ENCODE data around the gene TNFAIP3. TPM values are rescaled to one million over a fixed set of nuclear protein-coding genes. Genes with fewer than 3 reads are reported as not detected.
"Not testable (repeated sequence)": the region's sequence is repeated elsewhere in the genome, so short reads cannot be mapped to it uniquely, and the experiment has no call there.

The TNFAIP3 gene
- total RNA-seq, 3 donors from 2014 or later: 49.3 to 65.2 (median 55.8) TPM

- ATAC-seq (no peak), DNase-seq (no peak)
- peaks cover 17% of the 10 kb centered on the region for H3K36me3 ChIP-seq (ENCODE audit: low read depth)
- no peaks in the 10 kb centered on the region for H3K9me3 ChIP-seq
- H3K4me3 ChIP-seq: no peak overlapping the region
- intact Hi-C loops (cut with DNase I, micrococcal nuclease): no loop called here
- no peak for TF ChIP-seq CTCF (IDR thresholded peaks at IDR 0.05)
- no peaks in the 10 kb centered on the region for H3K4me1 ChIP-seq (ENCODE audit: low read depth)
Observed at GRCh38 chr6:137882225-137882961, 15.3 kb downstream of the TNFAIP3 start.

- Histone ChIP-seq H3K36me3 (ENCODE audit: low read depth) (peaks cover 17% of the 10 kb centered on the region), H3K4me3 (no peak overlapping the region), H3K9me3 (no peaks in the 10 kb centered on the region), H3K4me1 (ENCODE audit: low read depth) (no peaks in the 10 kb centered on the region)
- DNase-seq (no peak), ATAC-seq (peak; percentile 38)
- intact Hi-C loops (cut with DNase I, micrococcal nuclease): no loop called here
- no peak for TF ChIP-seq CTCF (IDR thresholded peaks at IDR 0.05)
Observed at GRCh38 chr6:137883400-137884148, 16.5 kb downstream of the TNFAIP3 start.

- TF ChIP-seq CTCF (IDR thresholded peaks at IDR 0.05): no peak
- no peaks in the 10 kb centered on the region for H3K9me3 ChIP-seq
- peaks cover 10% of the 10 kb centered on the region for H3K36me3 ChIP-seq (ENCODE audit: low read depth)
- ATAC-seq: no peak
- H3K4me3 ChIP-seq: no peak overlapping the region
- DNase-seq: no peak
- H3K4me1 ChIP-seq (ENCODE audit: low read depth): no peaks in the 10 kb centered on the region
- intact Hi-C loops (cut with DNase I, micrococcal nuclease): no loop called here
Observed at GRCh38 chr6:137884149-137884909, 17.3 kb downstream of the TNFAIP3 start.

DNA sequence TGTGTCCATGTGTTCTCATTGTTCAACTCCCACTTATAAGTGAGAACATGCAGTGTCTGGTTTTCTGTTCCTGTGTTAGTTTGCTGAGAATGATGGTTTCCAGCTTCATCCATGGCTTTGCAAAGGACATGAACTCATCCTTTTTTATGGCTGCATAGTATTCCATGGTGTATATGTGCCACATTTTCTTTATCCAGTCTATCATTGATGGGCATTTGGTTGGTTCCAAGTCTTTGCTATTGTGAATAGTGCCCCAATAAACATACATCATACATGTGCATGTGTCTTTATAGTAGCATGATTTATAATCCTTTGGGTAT lies 17.8 kb downstream of the TNFAIP3 start:
- H3K9me3 ChIP-seq; H3K36me3 ChIP-seq (ENCODE audit: low read depth); DNase-seq; intact Hi-C loops (cut with DNase I, micrococcal nuclease); ATAC-seq; H3K4me1 ChIP-seq (ENCODE audit: low read depth); H3K4me3 ChIP-seq: not testable (repeated sequence)

GRCh38 chr6:137886226-137886625 lies 19.2 kb downstream of the TNFAIP3 start:
- H3K4me1 ChIP-seq (ENCODE audit: low read depth); ATAC-seq; intact Hi-C loops (cut with DNase I, micrococcal nuclease); H3K9me3 ChIP-seq; DNase-seq; H3K4me3 ChIP-seq; H3K36me3 ChIP-seq (ENCODE audit: low read depth): not testable (repeated sequence)

DNA sequence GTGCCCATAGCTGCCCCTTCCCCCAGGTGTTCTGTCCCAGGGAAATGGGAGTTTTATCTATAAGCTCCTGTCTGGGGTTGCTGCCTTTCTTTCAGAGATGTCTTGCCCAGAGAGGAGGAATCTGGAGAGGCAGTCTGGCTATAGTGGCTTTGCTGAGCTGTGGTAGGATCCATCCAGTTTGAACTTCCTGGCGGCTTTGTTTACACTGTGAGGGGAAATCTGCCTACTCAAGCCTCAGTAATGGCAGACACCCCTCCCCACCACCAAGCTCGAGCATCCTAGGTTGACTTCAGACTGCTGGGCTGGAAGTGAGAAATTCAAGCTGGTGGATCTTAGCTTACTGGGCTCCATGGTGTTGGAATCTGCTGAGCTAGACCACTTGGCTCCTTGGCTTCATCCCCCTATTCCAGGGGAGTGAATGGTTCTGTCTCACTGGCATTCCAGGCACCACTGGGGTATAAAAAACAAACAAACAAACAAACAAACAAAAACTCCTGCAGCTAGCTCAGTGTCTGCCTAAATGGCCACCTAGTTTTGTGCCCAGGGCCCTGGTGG lies 24.0 kb downstream of the TNFAIP3 start:
- no peak for TF ChIP-seq CTCF (IDR thresholded peaks at IDR 0.05)
- intact Hi-C loops (cut with DNase I, micrococcal nuclease): no loop called here

More for the DNA sequence above, 24.0 kb downstream of the TNFAIP3 start:
- DNase-seq: no peak
- no peak for ATAC-seq
- Histone ChIP-seq H3K36me3 (ENCODE audit: low read depth) (no peaks in the 10 kb centered on the region), H3K9me3 (no peaks in the 10 kb centered on the region), H3K4me3 (no peak overlapping the region), H3K4me1 (ENCODE audit: low read depth) (no peaks in the 10 kb centered on the region)

Data from mucosa of descending colon (tissue), 3 donors.